ENCODE measurements around the gene CERS1. TPM values are rescaled to one million over a fixed set of nuclear protein-coding genes. Genes with fewer than 3 reads are reported as not detected.
A peak's percentile ranks its signal among the peaks of the same experiment; 100 is the strongest.

CERS1 gene
- total and polyA plus RNA-seq, 10 of the 15 experiments (the other 5 are each of a cell fraction or from before 2014, with no cell fraction given), result 0.19 TPM; not detected in 9

GRCh38 chr19:18865973-18866799 lies 29.8 kb downstream of the CERS1 start (continued):
- TF ChIP-seq CUX1 (IDR thresholded peaks at IDR 0.05; ENCODE audit: insufficient replicate concordance, low read depth, low read length) (no peak), MLLT1 (IDR thresholded peaks at IDR 0.05) (no peak), DPF2 (IDR thresholded peaks at IDR 0.05) (no peak), EP300 (IDR thresholded peaks at IDR 0.05; ENCODE audit: borderline replicate concordance in 1 of 2, control insufficient read depth in 1 of 2, low read depth in 2 of 2, low read length in 2 of 2) (no peak), MTA3 (IDR thresholded peaks at IDR 0.05; ENCODE audit: borderline replicate concordance, low read length) (no peak), YBX1 (IDR thresholded peaks at IDR 0.05) (no peak), MAX (IDR thresholded peaks at IDR 0.05; ENCODE audit: low read depth, low read length) (no peak), HCFC1 (IDR thresholded peaks at IDR 0.05; ENCODE audit: low read length) (no peak), RB1 (IDR thresholded peaks at IDR 0.05; ENCODE audit: borderline replicate concordance) (peak; percentile 50; the same call in 1 of the 2 replicates), ATF2 (IDR thresholded peaks at IDR 0.05; ENCODE audit: low read length) (no peak), IKZF1 (conservative IDR thresholded peaks at IDR 0.05) (no peak; the same call in 1 of the 2 replicates), ESRRA (IDR thresholded peaks at IDR 0.05; ENCODE audit: low read length) (no peak), SREBF2 (IDR thresholded peaks at IDR 0.05; ENCODE audit: low read length) (no peak), JUND (IDR thresholded peaks at IDR 0.05; ENCODE audit: low read depth, low read length) (no peak), TCF12 (IDR thresholded peaks at IDR 0.05; ENCODE audit: low read depth, low read length) (no peak), SREBF1 (IDR thresholded peaks at IDR 0.05; ENCODE audit: low read length) (no peak), BHLHE40 (IDR thresholded peaks at IDR 0.05; ENCODE audit: borderline replicate concordance in 1 of 2, low read depth in 2 of 2, low read length in 1 of 2) (peak; percentile 39 to 40; a peak in 2 of 4 replicates), MYB (IDR thresholded peaks at IDR 0.05; ENCODE audit: borderline replicate concordance, low read depth, low read length) (no peak)
